ENCODE data around the gene TGFBR1.

Gene TGFBR1

DNA sequence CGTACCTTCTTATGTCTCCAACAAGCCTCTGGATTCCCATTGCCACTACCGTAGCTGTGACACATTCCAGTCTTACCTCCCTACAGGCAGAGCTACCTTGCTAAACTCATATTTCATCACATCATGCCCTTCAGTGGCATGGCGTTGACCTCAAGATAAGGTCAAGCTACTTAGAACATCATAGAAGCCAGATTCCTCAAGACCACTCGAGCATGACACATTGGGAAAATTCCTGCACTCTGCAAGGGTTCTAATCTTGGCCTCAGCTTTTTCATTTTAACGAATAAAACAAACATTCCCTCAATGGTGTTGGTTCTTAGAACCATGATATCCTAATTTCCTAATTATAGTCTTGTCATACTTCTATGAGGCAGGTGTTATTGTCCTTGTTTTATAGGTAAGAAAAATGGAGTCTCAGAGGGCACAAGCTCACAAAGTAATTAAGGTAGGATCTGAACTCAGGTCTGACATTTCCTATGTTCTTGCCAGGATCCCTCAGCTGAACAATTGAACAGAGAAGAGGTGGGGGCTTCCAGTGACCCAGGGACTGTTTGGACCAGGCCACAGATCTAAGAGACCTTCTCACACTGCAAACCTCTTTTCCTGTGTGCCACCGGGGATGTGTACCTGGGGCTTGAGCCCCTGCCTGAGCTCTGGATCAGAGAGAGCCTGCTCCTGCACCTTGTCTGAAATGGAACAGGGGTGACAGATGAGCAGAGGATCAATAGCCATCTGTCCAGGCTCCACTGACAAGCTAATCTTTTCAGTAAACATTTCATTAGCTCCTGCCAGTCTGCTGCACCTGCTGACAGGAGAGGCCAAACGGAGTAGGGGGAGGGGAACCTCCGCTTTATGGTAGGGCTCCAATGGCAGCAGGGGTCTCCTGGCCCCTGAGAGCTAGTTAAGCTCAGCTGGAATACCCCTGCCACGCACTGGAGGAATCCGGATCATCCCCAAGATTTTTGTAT lies 67.5 kb downstream of the TGFBR1 start:
- peak; percentile 67 for DNase-seq

DNA sequence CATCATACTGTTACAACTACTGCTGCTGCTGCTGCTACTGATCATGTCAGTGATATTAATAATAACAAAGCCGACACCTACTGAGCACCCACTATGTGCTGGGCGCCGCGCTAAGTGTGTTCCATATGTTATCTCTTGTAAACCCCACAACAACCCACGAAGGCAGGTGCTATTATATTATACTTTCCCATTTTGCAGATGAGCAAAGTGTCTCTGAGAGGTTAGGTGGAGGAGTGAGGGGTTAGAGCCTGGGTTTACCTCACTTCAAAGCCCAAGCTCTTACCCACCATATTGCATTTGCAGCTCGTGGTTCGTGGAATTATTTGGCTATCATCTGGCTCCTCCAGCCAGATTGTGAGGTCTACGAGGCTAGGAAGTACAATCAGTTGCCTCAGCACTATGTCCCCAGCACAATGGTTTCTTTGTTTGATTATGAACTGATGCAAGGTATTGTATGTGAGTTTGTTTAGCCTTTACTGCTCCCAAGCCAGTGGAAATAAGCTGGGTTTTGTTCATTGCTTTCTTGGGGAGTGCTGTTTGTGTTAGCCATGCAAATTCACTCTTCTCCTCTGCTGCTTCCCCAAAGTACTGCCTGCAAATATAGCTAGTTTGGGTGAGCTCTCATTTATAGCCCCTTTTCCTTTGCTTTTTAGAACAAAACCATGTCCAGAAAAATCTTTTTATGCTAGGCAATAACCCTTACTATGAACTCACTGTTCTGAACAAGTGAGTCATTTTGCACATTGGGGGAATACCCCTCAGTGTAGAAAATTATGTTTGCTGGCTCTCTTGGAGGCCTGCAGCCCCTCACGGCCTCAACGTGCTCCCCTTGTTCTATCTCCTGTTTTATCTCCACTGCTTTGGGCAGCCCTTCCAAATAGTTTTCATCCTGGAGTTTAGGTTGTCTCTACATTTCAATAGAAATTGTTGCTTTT lies 68.9 kb downstream of the TGFBR1 start:
- DNase-seq: peak; percentile 34

DNA sequence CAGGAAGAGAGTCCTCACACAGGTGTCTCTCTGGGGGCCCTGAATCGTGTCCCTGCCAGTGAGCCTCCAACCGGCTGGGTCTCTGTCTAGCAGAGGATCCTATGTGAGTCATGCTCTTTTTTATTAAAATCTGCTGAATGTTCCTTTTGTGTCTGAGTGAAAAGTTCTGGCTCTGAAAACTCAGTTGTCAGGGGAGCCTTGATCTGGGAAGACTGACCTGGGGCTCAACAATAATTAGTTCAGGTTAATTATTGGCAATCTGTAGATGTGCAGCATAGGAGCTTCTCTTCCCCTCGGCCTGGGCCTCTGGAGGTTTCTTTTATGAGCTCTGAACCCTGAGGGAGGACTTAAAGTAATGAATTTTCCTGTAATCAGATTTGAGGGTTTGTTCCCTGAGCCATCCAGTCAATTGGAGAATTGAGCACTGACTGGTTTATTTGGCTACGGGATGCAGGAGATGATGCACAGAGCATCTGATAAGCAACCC lies 71.7 kb downstream of the TGFBR1 start:
- DNase-seq: no peak

DNA sequence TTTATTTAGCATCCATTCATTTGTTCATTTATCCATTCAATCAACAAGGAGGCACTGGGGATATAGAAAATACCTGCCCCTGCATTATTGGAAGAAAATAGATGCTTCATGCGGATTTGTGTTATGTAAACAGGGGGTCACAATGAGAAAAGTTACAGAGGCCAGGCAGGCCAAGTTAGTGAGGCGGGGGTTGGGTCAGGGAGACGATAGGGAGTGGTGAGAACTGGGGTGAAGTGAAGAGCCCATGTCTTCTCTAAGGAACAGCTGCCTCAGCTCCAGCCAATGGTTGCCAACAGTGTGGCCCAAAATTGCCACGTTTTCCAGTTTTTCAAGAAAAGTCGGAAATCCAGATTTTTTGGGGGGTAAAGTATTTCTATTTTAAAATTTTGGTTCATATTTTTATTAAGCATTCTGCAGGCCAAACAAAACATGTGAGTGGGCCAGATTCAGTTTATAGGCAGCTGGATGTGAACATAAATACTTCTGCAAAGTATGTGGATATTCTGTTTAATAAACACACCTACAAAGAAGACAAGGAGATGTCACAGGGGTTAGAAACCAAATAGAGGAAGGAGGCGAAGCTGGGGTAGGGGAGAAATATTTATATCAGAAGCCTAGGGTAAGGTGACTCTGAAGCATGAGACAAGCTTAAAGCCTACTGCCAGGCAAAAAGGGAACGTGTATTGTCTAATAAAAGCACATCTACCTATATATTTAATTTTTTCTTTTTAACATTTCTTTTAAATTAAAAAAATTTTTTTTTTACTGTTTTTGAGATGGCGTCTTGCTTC lies 72.9 kb downstream of the TGFBR1 start:
- no peak for DNase-seq

DNA sequence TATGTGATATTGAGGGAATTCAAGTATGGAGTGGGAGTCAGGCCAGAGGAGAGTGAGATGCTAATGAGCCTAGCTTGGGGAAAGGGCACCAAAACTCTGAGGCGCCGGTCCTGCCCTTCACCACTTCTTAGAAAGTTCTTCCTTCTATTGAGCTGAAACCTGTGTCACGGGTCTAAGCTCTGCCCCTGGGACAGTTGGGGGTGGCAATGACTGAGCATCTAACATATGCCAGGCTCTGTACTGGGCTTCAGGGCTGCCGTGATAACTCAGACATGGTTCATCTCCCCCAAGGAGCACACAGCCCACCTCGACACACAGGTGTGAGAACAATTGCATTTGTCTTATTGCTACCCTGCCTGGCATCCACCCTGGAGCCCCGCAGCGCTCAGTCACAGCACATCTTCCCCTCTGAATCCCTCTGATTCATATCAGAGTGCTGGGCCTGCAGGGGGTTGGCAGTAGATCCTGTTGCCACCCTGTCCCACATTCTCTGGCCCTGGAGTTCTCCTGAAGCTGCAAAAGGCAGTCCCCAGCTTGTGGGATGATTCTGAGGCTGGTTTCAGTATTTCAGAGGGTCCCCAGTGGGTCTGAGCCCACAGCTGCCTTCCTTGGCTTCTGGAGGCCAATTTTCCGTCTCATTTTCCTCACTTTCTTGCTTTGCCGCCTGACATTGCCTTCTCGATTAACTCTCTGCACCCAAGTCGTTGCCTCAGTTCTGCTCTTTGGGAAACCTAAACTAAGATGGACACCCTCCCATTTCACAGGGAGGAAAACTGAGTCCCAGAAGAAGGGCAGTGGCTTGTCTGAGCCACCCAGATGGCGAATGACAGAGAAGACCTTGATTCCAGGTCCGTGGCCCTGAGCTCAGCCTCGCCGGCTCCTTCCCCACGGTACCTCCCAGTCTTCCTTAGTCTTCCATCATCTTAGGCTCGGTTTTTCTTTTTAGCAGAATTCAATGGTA lies 74.3 kb downstream of the TGFBR1 start:
- DNase-seq: no peak

DNA sequence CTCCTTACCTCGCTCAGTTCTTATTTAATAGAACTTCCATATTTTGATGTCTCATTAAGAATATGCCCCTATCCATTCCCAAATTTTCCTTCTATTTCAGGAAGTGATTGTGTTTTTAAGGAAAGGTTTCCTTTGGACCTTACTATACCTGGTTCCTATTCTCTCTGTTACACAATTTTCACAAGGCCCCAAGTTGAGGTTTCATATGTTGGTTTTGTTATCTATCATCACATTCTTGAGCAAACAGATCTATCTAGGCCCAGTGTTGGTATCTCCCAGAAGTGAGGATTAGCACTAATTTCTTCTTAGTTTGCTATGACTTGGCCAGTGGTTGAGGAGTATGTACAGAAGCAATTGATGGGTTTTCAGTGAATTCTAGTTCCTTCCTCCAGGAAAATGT lies 75.3 kb downstream of the TGFBR1 start:
- no peak for DNase-seq

GRCh38 chr9:99180662-99181061 lies 75.7 kb downstream of the TGFBR1 start:
- DNase-seq: no peak

DNA sequence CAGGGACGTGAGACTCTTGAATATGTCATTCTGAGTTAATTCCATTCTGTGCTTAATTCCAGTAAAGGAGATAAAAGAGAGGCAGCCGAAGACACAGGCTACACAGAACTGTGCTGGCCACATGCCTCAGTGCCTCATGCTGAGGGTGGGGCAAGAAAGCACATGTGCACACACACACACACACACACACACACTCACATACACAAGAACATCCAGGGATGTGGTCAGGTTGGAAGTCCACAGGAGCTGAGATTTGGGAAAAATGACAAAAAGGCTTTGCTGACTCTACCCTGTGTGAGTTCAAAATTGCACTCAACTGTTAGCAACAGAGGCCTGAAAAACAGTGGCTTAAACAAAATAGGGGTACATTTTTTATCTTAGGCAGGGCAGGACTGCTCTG lies 76.3 kb downstream of the TGFBR1 start:
- DNase-seq: no peak

DNA sequence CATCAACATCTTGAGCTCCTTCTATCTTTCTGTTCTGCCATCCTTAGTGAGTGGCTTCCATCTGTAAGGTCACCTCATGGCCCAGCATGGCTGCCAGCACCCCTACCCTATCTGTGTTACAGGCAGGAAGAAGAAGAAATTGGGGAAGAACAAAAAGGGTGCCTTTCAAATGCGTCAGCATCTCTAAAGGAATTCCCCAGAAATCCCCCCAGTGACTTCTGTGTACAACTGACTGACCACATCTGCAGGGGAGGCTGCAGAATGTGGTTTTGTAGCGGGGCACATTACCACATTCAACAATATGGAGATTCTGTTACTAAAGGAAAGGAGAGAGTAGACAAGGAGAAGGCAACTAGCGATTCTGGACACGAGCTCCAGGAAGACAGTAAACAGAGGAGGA lies 76.7 kb downstream of the TGFBR1 start:
- no peak for DNase-seq

- no peak for DNase-seq
Observed at GRCh38 chr9:99182356-99182755, 77.4 kb downstream of the TGFBR1 start.

DNA sequence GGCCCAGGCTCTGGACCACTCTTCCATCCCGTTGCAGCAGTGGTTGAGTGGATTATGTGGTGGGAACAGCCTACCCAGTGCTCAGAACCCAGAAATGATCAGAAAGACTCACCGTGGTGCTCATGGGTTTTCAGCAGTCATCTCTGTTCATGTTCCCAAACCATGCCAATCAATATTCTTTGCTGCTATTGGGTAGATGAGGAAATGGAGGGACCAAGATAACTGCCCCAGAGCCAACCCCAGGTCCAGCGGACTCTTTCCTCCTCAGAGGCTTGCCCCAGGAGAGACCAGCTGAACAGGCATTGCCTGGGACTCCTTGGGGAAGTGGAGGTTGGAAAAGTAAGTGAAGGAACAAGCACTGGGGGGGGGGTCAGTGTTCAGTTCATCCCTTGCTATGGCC lies 78.7 kb downstream of the TGFBR1 start:
- DNase-seq: no peak

DNA sequence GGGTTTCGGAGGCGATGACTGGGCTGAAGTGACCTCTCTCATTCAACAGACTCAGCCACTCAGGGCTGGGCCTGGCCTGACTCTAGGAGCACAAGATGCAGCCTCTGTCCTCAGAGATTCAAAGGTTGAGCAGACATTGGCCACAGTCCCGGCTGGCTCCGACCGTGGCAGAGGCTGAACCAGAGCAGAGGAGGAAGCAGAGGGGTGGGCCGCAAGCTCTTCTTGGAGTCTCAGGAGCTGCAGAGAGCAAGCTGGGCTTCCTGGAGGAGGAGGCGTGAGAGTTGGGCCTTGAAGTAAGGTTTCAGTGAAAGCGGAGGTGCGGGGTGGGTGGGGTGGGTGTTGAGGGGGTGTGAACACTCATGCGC lies 79.2 kb downstream of the TGFBR1 start:
- DNase-seq: no peak

DNA sequence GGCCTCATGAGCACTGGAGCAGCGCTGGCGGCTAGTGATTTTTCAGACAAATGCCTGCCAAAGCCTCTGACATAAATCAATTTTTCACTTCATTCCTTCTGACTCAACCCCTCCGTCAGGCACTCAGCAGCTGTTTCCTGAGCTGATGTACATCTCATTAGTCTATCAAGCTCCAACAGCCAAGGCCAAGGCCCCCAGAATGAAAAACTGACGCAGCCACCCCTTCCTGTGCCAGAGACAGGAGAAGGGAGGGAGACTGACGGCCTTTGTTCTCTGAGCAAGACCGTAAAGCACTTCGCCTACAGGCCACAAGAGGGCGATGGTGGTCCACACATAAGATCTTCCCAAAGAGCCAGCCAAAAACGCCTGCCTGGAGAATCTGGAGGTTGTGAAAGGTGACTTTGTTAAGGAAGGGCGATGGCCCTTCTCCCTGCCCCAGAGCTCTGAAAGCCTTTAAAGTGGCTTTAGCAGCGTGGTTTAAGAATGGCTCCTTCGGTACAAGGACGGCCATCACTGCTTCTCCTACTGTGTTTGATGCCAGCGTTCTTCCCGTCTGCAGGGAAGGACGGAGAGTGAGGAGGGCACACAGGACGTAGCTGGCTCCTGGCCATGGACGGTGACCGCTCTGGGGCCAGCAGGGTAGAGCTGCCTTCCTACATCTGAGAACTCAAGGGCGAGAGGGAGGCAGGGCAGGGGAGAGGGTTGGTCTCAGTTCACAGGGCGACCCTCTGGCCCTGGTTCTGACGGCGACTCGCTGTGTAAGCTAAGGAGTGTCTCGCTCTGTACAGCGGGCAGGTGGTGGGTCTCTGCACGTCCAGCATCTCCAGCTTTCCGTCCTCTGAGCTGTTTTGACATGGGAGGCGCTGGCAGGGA lies 79.8 kb downstream of the TGFBR1 start:
- DNase-seq: peak; percentile 68

DNA sequence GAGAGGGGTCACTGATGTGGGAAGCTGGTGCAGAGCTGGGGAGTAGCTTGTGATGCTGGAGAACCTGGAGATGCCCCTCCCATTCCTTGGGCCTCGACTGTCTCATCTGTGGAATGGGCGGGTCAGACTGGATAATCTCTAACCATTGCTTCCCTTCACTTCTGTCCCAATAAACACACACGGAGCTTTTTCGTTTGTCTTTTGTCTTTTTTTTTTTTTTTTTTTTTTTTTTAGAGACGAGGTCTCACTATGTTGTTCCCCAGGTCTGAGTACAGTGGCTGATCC lies 80.4 kb downstream of the TGFBR1 start:
- no peak for DNase-seq

GRCh38 chr9:99185934-99186333 lies 81.0 kb downstream of the TGFBR1 start:
- DNase-seq: no peak

- DNase-seq: no peak
Observed at GRCh38 chr9:99187311-99187710, 82.4 kb downstream of the TGFBR1 start.

- no peak for DNase-seq
Observed at GRCh38 chr9:99189186-99189585, 84.3 kb downstream of the TGFBR1 start.

DNA sequence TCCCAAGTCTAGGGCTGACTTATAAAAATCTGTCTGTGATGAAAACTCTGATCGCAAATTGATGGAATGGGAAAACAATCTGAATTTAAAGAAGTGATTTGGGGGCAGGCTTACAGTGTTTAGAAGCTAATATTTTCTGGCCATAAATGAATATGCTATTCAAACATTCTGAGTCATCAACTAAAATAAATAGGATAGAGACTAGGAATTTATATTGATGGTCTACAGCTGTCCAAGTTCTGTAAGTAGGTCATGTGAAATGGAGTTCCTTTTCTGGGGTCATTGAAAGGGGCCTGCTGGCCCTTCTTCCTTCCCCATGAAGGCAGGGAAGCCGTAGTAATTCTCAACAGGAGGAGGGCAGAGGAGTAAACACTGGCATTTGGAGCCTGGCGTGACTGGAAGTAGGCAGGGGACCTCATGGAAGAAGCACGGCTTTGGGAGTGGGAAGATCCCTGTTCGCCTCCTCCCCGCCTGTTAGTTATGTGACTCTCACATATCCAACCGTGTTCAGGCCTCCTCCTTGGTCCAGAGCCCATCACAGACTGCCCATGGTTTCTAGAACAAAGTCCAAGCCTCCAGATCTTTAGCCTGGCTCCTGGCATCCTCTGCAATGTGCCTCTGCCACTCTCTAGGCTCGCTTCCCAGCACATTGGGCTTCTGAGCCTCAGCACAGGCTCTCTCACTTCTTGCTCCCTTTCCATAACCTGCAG lies 85.1 kb downstream of the TGFBR1 start:
- DNase-seq: no peak

DNA sequence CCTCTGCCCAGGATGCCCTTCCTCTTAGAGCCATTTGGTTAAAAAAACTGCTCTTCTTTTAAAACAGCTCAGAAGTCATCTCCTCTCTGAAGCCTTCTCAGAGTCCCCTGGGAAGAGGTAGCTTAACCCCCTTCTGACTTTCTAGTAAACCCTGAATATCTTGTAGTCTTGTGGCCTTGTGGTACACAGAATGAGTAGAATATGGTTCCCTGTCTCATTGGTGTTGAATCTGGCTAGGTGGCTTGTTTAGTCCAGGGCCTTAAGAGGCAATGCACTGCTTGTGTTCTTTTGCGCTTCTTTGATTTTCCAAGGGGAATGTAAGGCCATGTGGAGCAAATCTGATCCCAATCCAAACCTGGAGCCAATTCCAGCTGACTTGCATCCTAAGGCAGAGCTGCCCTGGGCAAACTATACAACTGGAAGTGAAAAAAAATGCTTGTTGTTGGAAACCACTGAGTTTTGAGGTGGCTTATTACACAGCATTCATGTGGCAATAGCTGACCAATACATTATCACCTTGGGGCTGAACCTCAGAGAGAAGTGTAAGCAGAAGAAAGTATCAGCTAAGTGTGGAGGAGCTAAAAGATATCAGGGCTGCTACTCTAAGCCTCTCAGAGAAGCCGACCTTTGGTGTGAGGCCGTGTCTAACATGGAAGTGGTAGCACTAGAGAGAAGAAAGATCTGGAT lies 85.8 kb downstream of the TGFBR1 start:
- DNase-seq: no peak
